ENCODE data around the gene FGF1. TPM values are rescaled to one million over a fixed set of nuclear protein-coding genes. Genes with fewer than 3 reads are reported as not detected.

Gene FGF1
- not detected for polyA plus RNA-seq (2012; ENCODE audit: low read depth, missing spikeins)

- no peak for TF ChIP-seq PAX5 (IDR thresholded peaks at IDR 0.05; ENCODE audit: insufficient read depth, low read length, severe bottlenecking)
- FAIRE-seq (no peak), DNase-seq (ENCODE audit: insufficient read length, low spot score) (no peak)
Measured at GRCh38 chr5:142685418-142686209, at the start of gene FGF1. Gene FGF1 (minus strand): TSS chr5:142686090. CDS start chr5:142614127, 71,963 bp downstream.

DNA sequence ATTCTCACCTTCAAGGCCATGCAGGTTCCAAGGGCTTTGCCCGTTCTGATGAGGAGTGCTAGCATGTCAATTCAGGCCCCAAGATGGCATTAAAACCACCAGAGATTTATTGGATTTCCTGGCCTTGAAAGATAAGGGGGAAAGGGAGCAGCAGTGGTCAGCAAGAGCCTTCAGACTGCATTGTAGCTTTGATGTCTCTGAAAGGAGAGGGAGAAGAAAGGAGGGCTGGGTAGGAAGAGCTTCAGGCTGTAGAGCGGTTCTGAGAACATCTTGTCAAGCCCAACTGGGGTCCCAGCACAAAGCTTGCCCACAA is 41.8 kb upstream of the FGF1 start:
- TF ChIP-seq POU2F2 (IDR thresholded peaks at IDR 0.05; ENCODE audit: low read depth, low read length), result no peak
- no peak for TF ChIP-seq POLR2A (IDR thresholded peaks at IDR 0.05; ENCODE audit: low read depth, low read length)
- no peak for TF ChIP-seq TAF1 (IDR thresholded peaks at IDR 0.05; ENCODE audit: low read depth, low read length)
- TF ChIP-seq SPI1 (IDR thresholded peaks at IDR 0.05; ENCODE audit: low read depth, low read length), result no peak
- no peak for TF ChIP-seq PAX5 (IDR thresholded peaks at IDR 0.05; ENCODE audit: insufficient read depth, low read length, severe bottlenecking)
- TF ChIP-seq POLR2AphosphoS5 (IDR thresholded peaks at IDR 0.05; ENCODE audit: low read depth, low read length), result no peak
- FAIRE-seq (no peak), DNase-seq (ENCODE audit: insufficient read length, low spot score) (no peak)

- peak; percentile 32; the same call in 1 of the 2 replicates for TF ChIP-seq SPI1 (IDR thresholded peaks at IDR 0.05; ENCODE audit: low read depth, low read length)
- no peak for TF ChIP-seq POLR2A (IDR thresholded peaks at IDR 0.05; ENCODE audit: low read depth, low read length)
- no peak for DNase-seq (ENCODE audit: insufficient read length, low spot score)
- no peak for FAIRE-seq
Measured at GRCh38 chr5:142726188-142726731, 40.4 kb upstream of the FGF1 start.

DNA sequence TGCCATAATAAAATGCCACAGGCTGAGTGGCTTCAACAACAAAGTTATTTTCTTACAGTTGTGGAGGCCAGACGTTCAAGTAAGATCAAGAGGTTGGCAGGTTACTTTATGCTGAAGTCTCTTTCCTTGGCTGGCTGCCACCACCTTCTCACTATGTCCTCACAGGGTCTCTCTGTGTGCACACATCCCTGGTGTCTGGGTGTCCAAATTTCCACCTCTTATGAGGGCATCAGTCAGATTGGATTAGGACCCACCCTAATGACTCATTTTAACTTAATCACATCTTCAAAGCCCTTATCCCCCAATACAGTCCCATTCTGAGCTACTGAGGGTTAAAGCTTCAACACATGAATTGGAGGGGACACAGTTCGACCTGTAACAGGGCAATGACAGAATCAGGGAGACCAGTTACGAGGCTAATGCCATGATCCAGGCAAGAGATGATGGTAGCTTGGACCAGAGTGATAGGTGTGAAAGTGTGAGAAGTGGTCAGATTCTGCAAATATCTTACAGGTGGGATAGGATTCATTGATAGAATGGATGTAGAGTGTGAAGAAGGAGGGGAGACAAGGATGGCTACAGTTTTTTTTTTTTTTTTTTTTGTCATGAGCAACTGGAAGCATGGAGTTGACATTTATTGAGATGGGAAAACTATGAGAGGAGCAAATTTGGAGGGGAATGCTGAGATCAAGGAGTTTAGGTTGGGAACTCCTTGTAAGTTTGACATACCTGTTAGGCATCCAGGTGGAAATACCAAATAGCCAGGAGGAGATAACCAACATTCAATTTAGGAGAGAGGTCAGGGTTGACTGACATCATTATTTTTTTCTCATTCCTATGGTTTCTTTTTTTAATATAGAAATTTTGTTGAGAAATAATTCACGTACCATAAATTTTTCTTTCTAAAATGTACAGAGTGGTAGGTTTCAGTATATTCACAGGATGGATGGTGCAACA is 39.6 kb upstream of the FGF1 start:
- no peak for DNase-seq (ENCODE audit: insufficient read length, low spot score)

GRCh38 chr5:142724821-142725220 is 38.9 kb upstream of the FGF1 start:
- TF ChIP-seq TAF1 (IDR thresholded peaks at IDR 0.05; ENCODE audit: low read depth, low read length) (no peak), POLR2A (IDR thresholded peaks at IDR 0.05; ENCODE audit: low read depth, low read length) (no peak), POLR2AphosphoS5 (IDR thresholded peaks at IDR 0.05; ENCODE audit: low read depth, low read length) (no peak), PAX5 (IDR thresholded peaks at IDR 0.05; ENCODE audit: insufficient read depth, low read length, severe bottlenecking) (no peak), SPI1 (IDR thresholded peaks at IDR 0.05; ENCODE audit: low read depth, low read length) (no peak), POU2F2 (IDR thresholded peaks at IDR 0.05; ENCODE audit: low read depth, low read length) (no peak)
- no peak for FAIRE-seq
- no peak for DNase-seq (ENCODE audit: insufficient read length, low spot score)

More for the DNA sequence above, 39.6 kb upstream of the FGF1 start:
- no peak for TF ChIP-seq SPI1 (IDR thresholded peaks at IDR 0.05; ENCODE audit: low read depth, low read length)
- TF ChIP-seq POU2F2 (IDR thresholded peaks at IDR 0.05; ENCODE audit: low read depth, low read length), result no peak
- no peak for TF ChIP-seq PAX5 (IDR thresholded peaks at IDR 0.05; ENCODE audit: insufficient read depth, low read length, severe bottlenecking)
- no peak for TF ChIP-seq POLR2AphosphoS5 (IDR thresholded peaks at IDR 0.05; ENCODE audit: low read depth, low read length)
- FAIRE-seq, result no peak

- no peak for FAIRE-seq
Measured at GRCh38 chr5:142722896-142723295, 37.0 kb upstream of the FGF1 start.

DNA sequence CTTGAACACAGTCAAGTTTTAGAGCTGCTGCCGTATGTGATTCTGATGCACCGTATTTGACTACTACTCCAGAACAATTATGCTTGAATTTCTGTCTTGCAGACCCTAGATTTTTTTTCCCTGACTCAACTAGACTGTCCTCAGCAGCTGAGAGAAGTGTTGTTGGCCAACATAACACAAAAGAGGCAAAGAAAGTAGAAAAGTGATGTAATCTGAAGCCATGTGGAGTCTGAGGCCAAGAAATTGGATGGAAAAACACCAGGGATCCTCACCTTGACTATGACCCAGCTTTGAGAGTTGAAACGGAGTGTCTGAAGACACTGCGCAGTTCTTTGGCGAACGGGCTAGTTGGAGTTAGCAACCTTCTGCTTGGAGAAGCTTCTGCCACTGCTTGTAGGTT is 36.3 kb upstream of the FGF1 start:
- FAIRE-seq, result no peak
- no peak for TF ChIP-seq POLR2A (IDR thresholded peaks at IDR 0.05; ENCODE audit: low read depth, low read length)
- TF ChIP-seq TAF1 (IDR thresholded peaks at IDR 0.05; ENCODE audit: low read depth, low read length), result no peak
- no peak for TF ChIP-seq POLR2AphosphoS5 (IDR thresholded peaks at IDR 0.05; ENCODE audit: low read depth, low read length)
- no peak for TF ChIP-seq SPI1 (IDR thresholded peaks at IDR 0.05; ENCODE audit: low read depth, low read length)
- TF ChIP-seq PAX5 (IDR thresholded peaks at IDR 0.05; ENCODE audit: insufficient read depth, low read length, severe bottlenecking), result no peak
- no peak for TF ChIP-seq POU2F2 (IDR thresholded peaks at IDR 0.05; ENCODE audit: low read depth, low read length)
- DNase-seq (ENCODE audit: insufficient read length, low spot score), result no peak

More at GRCh38 chr5:142722896-142723295, 37.0 kb upstream of the FGF1 start:
- TF ChIP-seq TAF1 (IDR thresholded peaks at IDR 0.05; ENCODE audit: low read depth, low read length) (no peak), POU2F2 (IDR thresholded peaks at IDR 0.05; ENCODE audit: low read depth, low read length) (no peak), POLR2A (IDR thresholded peaks at IDR 0.05; ENCODE audit: low read depth, low read length) (no peak), SPI1 (IDR thresholded peaks at IDR 0.05; ENCODE audit: low read depth, low read length) (no peak), PAX5 (IDR thresholded peaks at IDR 0.05; ENCODE audit: insufficient read depth, low read length, severe bottlenecking) (no peak), POLR2AphosphoS5 (IDR thresholded peaks at IDR 0.05; ENCODE audit: low read depth, low read length) (no peak)
- DNase-seq (ENCODE audit: insufficient read length, low spot score), result no peak

GRCh38 chr5:142720641-142721271 is 34.9 kb upstream of the FGF1 start:
- no peak for DNase-seq (ENCODE audit: insufficient read length, low spot score)
- TF ChIP-seq PAX5 (IDR thresholded peaks at IDR 0.05; ENCODE audit: insufficient read depth, low read length, severe bottlenecking) (no peak), POLR2AphosphoS5 (IDR thresholded peaks at IDR 0.05; ENCODE audit: low read depth, low read length) (no peak), POU2F2 (IDR thresholded peaks at IDR 0.05; ENCODE audit: low read depth, low read length) (no peak), TAF1 (IDR thresholded peaks at IDR 0.05; ENCODE audit: low read depth, low read length) (no peak), SPI1 (IDR thresholded peaks at IDR 0.05; ENCODE audit: low read depth, low read length) (no peak), POLR2A (IDR thresholded peaks at IDR 0.05; ENCODE audit: low read depth, low read length) (no peak)
- no peak for FAIRE-seq

DNA sequence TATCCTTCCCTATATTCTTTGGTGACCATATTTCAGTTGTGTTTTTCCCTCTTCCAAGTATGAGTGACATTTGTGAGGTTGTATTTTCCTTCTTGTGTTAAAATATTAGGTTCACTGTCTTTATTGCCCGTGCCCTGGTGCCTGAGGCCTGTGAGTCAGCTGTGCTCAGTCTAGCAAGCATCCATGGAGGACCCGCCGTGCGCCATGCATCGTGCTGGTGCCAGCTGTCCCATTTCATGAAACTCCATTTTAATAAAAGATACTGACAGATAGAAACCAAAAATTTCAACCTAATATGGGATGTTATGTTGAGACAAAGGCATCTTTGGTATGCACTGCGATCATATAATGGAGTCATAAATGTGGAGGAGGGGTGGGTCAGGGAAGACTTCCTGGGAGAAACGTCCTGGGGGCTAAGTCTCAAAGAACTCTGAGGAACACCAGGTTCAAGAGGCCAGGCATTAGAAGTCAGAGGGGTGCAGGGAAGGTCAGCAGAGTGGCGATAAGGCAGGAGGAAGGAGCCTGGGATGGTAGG is 34.0 kb upstream of the FGF1 start:
- no peak for FAIRE-seq
- no peak for DNase-seq (ENCODE audit: insufficient read length, low spot score)
- TF ChIP-seq PAX5 (IDR thresholded peaks at IDR 0.05; ENCODE audit: insufficient read depth, low read length, severe bottlenecking), result no peak

Measured in GM12891 (cell line).